GM12878 (cell line): ENCODE results near the gene ROCK2. TPM values are rescaled to one million over a fixed set of nuclear protein-coding genes. Genes with fewer than 3 reads are reported as not detected.

Experiments
- ATAC-seq: fragments of 200-7000 bp; cut with Tn5 transposase; 3 replicates; pipeline ENCODE4 v1.9.1; 2020; ENCODE audit warnings: mild to moderate bottlenecking, moderate library complexity
- BruUV-seq: library from RNA; stranded (reverse); fragments of 400-500 nt; replicated peaks from 2 replicates; lab custom pipeline; 2021; lab: Mats Ljungman, UMichigan
- CTCF ChIA-PET: fragments of 300-600 bp; sonication (Branson Sonifier 250); formaldehyde crosslinking; extraction: SDS; loops from one replicate; lab custom pipeline; 2021; ENCODE audit warnings: inconsistent platforms; lab: Yijun Ruan, JAX
- POLR2A ChIA-PET: fragments of 350-600 bp; formaldehyde crosslinking; extraction: SDS; loops from one replicate; lab custom pipeline; 2021; ENCODE audit warnings: inconsistent platforms; lab: Charles Lee
- RAD21 ChIA-PET: fragments of 300-600 bp; sonication (Branson Sonifier 250); formaldehyde crosslinking; loops from one replicate; lab custom pipeline; 2023; ENCODE audit warnings: antibody characterized with exemption; ENCODE audit not compliant: unreplicated experiment; lab: Charles Lee
- SMC1A ChIA-PET: fragments of 300-600 bp; sonication (Branson Sonifier 250); formaldehyde crosslinking; loops from one replicate; lab custom pipeline; 2023; ENCODE audit not compliant: unreplicated experiment, uncharacterized antibody; lab: Charles Lee
- DNase-seq: peaks from one replicate; pipeline ENCODE4 v3.0.0-alpha.2; 2011; ENCODE audit warnings: low read depth, low spot score
- FAIRE-seq: peaks from 3 replicates; lab custom pipeline; 2011; peaks lifted over from hg19 to GRCh38; lab: Jason Lieb, UNC
- H2AFZ ChIP-seq: 2 replicates; pipeline ENCODE4 v1.6.0; 2011; ENCODE audit warnings: low read depth, low read length, control low read depth; ENCODE audit not compliant: control insufficient read depth
- H3K27ac ChIP-seq: 2 replicates; pipeline ENCODE4 v1.5.1; 2011; ENCODE audit warnings: control low read depth; ENCODE audit not compliant: control insufficient read depth, insufficient read depth
- H3K27me3 ChIP-seq, 2 experiments: replicated peaks in 1 of 2; 2 replicates each; pipeline versions ENCODE4 v1.6.0 to v1.6.1; 2011; ENCODE audit warnings: low read length in 1 of 2; ENCODE audit not compliant: control insufficient read depth in 2 of 2, insufficient read depth in 2 of 2
- H3K36me3 ChIP-seq, 2 experiments: 2 replicates each; pipeline ENCODE4 v1.5.1; 2011; ENCODE audit warnings: low read length in 1 of 2; ENCODE audit not compliant: control insufficient read depth in 2 of 2, insufficient read depth in 2 of 2
- H3K4me1 ChIP-seq: 2 replicates; pipeline ENCODE4 v1.6.1; 2011; ENCODE audit warnings: mild to moderate bottlenecking, low read length, moderate library complexity, mixed read lengths; ENCODE audit not compliant: control insufficient read depth, insufficient read depth
- H3K4me2 ChIP-seq: 2 replicates; pipeline ENCODE4 v1.6.0; 2011; ENCODE audit warnings: control low read depth; ENCODE audit not compliant: control insufficient read depth, insufficient read depth
- H3K4me3 ChIP-seq: fragments of 200-600 bp; sonication (generic); 2 replicates; pipeline ENCODE4 v1.5.1; 2016
- H3K79me2 ChIP-seq: 2 replicates; pipeline ENCODE4 v1.6.0; 2011; ENCODE audit warnings: low read length; ENCODE audit not compliant: control insufficient read depth, insufficient read depth
- H3K9ac ChIP-seq: 2 replicates; pipeline ENCODE4 v1.8.0; 2011; ENCODE audit warnings: low read length, control low read depth, mixed read lengths; ENCODE audit not compliant: control insufficient read depth, insufficient read depth
- H3K9me3 ChIP-seq: replicated peaks from 3 replicates; pipeline ENCODE4 v1.5.1; 2011; ENCODE audit warnings: mild to moderate bottlenecking, low read length; ENCODE audit not compliant: control insufficient read depth, insufficient read depth
- H4K20me1 ChIP-seq: 2 replicates; pipeline ENCODE4 v1.6.0; 2011; ENCODE audit not compliant: control insufficient read depth, insufficient read depth
- CBFB ChIP-seq: IDR thresholded peaks from 2 replicates; pipeline ENCODE4 v1.6.1; 2016; ENCODE audit warnings: antibody characterized with exemption, low read depth
- CEBPB ChIP-seq, 2 experiments: fragments of 150-350 bp in 1 of 2; IDR thresholded peaks; 2 replicates each; pipeline ENCODE4 v1.6.1; 2012 to 2014; ENCODE audit warnings: low read depth in 2 of 2, low read length in 2 of 2, borderline replicate concordance in 1 of 2, inconsistent platforms in 1 of 2
- JUNB ChIP-seq: IDR thresholded peaks from 2 replicates; pipeline ENCODE4 v1.6.1; 2016; ENCODE audit warnings: antibody characterized with exemption, mild to moderate bottlenecking
- NFYA ChIP-seq: IDR thresholded peaks from 2 replicates; pipeline ENCODE4 v1.6.1; 2011; ENCODE audit warnings: low read depth, mild to moderate bottlenecking, low read length, improper control_type of control experiment, borderline replicate concordance
- PML ChIP-seq: IDR thresholded peaks from 2 replicates; pipeline ENCODE4 v1.6.1; 2012; ENCODE audit warnings: low read length, inconsistent platforms
- POLR2A ChIP-seq: IDR thresholded peaks from 2 replicates; pipeline ENCODE4 v1.6.1; 2011; ENCODE audit warnings: low read depth, mild to moderate bottlenecking, low read length
- POLR2AphosphoS5 ChIP-seq: IDR thresholded peaks from 2 replicates; pipeline ENCODE4 v1.6.1; 2011; ENCODE audit warnings: mild to moderate bottlenecking, low read length, inconsistent platforms
- TAF1 ChIP-seq: IDR thresholded peaks from 2 replicates; pipeline ENCODE4 v1.6.1; 2011; ENCODE audit warnings: mild to moderate bottlenecking, low read depth, low read length, borderline replicate concordance
- TCF12 ChIP-seq: IDR thresholded peaks from 2 replicates; pipeline ENCODE4 v1.6.1; 2011; ENCODE audit warnings: low read depth, mild to moderate bottlenecking, low read length
- WGBS: methylation state at CpG from one replicate; pipeline ENCODE4 v1.1.6; 2016; ENCODE audit warnings: low lambda C conversion rate; ENCODE audit not compliant: insufficient replicate concordance, insufficient coverage; ENCODE audit errors: missing lambda C conversion rate; 5-methylcytosine and 5-hydroxymethylcytosine counted together
- in situ Hi-C: fragments of 300-500 bp; cut with MboI; formaldehyde crosslinking; loops from 9 replicates; pipeline ENCODE4 v1.14.3; 2018; ENCODE audit warnings: mixed read lengths
- intact Hi-C: fragments of 100-400 bp; cut with micrococcal nuclease; formaldehyde crosslinking; loops from one replicate; pipeline ENCODE4 v1.14.2; 2022; ENCODE audit not compliant: unreplicated experiment
- polyA plus RNA-seq, 11 experiments: library from polyadenylated mRNA; depleted of rRNA in 4 of 11; unstranded in 6 of 11; stranded (reverse) in 5 of 11; fragments of >200 nt; fragmentation: Nextera tagmentation in 4 of 11; fragmentation: Illumina TruSeq in 1 of 11; extraction: Ambion mirVana in 4 of 11; extraction: Trizol in 1 of 11; gene quantifications; 1 replicate in 1 of 11; 2 replicates in 10 of 11; pipeline versions ENCODE4 v1.2.1 to v1.2.3, GENCODE V29; 2011 to 2016; ENCODE audit warnings: inconsistent platforms in 2 of 11, missing spikeins in 2 of 11, low read depth in 1 of 11
- total RNA-seq, 4 experiments: library from RNA; depleted of rRNA in 3 of 4; stranded (reverse); fragments of >200 nt in 3 of 4; fragmentation: Illumina TruSeq in 1 of 4; extraction: Trizol in 1 of 4; gene quantifications; 2 replicates each; pipeline versions ENCODE4 v1.2.1 to v1.2.3, GENCODE V29; 2013 to 2021
- TF ChIP-seq, protein P1 (sequence below): IDR thresholded peaks from 2 replicates; pipeline ENCODE4 v1.6.1; 2012; ENCODE audit warnings: low read depth, low read length, improper control_type of control experiment

The ROCK2 gene
- total and polyA plus RNA-seq, 10 of the 15 experiments (the other 5 are each of a cell fraction or from before 2014, with no cell fraction given): 4.6 to 22.1 (median 8.3) TPM

DNA sequence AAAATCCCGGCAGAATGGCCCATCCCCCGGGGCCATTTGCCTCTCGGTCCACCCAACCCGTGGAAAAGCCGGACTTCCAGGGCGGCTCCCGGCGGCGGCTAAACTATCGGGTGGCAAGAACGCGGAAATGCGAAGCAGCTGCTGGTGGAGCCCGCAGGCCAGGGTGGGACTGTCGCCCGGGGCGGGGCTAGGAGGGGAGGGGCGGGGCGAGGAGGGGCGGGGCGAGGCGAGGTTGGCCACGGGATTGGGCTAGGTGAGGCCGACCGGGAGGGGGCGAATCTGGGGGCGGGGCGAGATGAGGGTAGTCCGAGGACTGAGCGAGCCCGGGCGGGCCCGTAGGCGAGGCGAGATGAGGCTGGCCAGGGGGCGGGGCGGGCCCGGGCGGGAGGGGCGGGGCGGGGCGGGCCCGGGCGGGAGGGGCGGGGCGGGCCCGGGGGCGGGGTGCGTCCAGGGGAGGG, 189.5 kb downstream of the ROCK2 start:
- H4K20me1 ChIP-seq: no peaks in the 10 kb centered on the region
- H3K27ac ChIP-seq: peak overlapping the region; percentile 66
- intact Hi-C loops: no loop called here
- H3K4me2 ChIP-seq: peak overlapping the region; percentile 97
- POLR2A ChIA-PET: interaction anchor here (0.6 to 1.3 kb wide), 2 partner anchors 22 to 64 kb away, joined by 3 read pairs; a partner anchor contains a TSS
- WGBS: under 1% methylated on average over 16 of the region's 49 CpGs
- no TSS peak for BruUV-seq
- H3K27me3 ChIP-seq: no peaks in the 10 kb centered on the region; a peak in 2 of 4 replicates
- no peaks in the 10 kb centered on the region for H3K36me3 ChIP-seq
- H3K79me2 ChIP-seq: no peaks in the 10 kb centered on the region
- RAD21 ChIA-PET: interaction anchor here (1.1 kb wide), 1 partner anchor 23 kb away, joined by 3 read pairs; no protein-coding TSS in a partner anchor
- no peak for FAIRE-seq
- TF ChIP-seq CBFB: 0 out of 2 replicates have a peak, but pooled peaks have one; percentile 29
- TF ChIP-seq TAF1: peak; percentile 48; the same call in 1 of the 2 replicates
- 0 out of 2 replicates have a peak, but pooled peaks have one; percentile 57 for TF ChIP-seq POLR2AphosphoS5
- 0 out of 2 replicates have a peak, but pooled peaks have one; percentile 41 for TF ChIP-seq TCF12
- peak; percentile 50; the same call in 1 of the 2 replicates for TF ChIP-seq PML
- TF ChIP-seq POLR2A: peak; percentile 64
- no peak for TF ChIP-seq CEBPB (IDR thresholded peaks at IDR 0.05; ENCODE audit: borderline replicate concordance in 1 of 2, low read depth in 2 of 2, low read length in 2 of 2)
- TF ChIP-seq, protein P1, sequence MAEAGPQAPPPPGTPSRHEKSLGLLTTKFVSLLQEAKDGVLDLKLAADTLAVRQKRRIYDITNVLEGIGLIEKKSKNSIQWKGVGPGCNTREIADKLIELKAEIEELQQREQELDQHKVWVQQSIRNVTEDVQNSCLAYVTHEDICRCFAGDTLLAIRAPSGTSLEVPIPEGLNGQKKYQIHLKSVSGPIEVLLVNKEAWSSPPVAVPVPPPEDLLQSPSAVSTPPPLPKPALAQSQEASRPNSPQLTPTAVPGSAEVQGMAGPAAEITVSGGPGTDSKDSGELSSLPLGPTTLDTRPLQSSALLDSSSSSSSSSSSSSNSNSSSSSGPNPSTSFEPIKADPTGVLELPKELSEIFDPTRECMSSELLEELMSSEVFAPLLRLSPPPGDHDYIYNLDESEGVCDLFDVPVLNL: no peak
- TF ChIP-seq NFYA: no peak
- no peak for TF ChIP-seq JUNB
- TF ChIP-seq, all 136 proteins: peak for 6
- ATAC-seq (peak; percentile 90), DNase-seq (peak; percentile 66)
- Histone ChIP-seq H3K9me3 (no peaks in the 10 kb centered on the region), H3K4me1 (peaks cover 6% of the 10 kb centered on the region), H3K4me3 (peak overlapping the region; percentile 72), H2AFZ (peak overlapping the region; percentile 97), H3K9ac (peak overlapping the region; percentile 83)
- in situ Hi-C loops: no loop called here
- CTCF ChIA-PET: interaction anchor here (1.2 to 1.6 kb wide), 2 partner anchors 22 to 24 kb away, joined by 5 read pairs; a partner anchor contains a TSS
- SMC1A ChIA-PET: no interaction called here
